NCI-H1436 (cell line): ENCODE data around the gene ALDH2.
"Not testable (repeated sequence)": the region's sequence is repeated elsewhere in the genome, so short reads cannot be mapped to it uniquely, and the experiment has no call there.

Source experiments
- DNase-seq: peaks from one replicate; lab custom pipeline; 2025; lab: John Stamatoyannopoulos, UW

ALDH2 gene

DNA sequence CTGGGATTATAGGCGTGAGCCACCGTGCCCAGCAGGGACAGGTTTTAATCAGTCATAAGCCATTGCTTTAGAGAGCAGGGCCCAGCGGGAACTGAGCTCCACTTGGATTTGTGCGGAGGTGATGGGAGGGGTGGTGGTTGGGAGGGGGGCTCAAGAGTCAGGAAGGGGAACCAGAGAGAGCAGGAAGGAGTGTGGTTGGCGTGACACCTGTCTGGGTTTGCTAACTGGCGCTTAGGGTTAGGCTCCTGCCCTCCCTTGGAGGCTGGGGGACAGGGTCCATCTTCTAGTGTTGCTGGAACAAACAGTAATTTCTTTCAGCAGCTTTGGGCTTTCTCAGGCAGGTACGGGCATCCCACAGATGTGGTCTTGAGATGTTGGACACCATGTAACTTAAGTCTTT, 7.5 kb upstream of the ALDH2 start:
- no peak for DNase-seq

DNA sequence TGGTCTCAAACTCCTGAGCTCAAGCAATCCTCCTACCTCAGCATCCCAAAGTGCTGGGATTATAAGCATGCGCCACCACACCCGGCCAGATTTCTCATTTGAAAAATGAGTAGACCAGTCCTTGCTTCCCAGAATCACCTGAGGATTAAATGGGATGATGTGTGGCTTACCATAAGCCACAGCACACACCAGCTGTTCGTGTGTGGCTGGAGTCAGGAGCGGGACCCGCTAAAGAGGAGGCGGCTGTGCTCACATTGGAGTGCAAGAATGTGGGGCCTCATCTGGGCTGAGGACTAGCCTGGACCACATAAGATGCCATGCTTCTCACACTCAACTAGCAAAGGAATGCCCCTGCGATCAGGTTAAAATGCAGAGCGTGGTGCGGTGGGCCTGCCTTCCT, 6.7 kb upstream of the ALDH2 start:
- no peak for DNase-seq

DNA sequence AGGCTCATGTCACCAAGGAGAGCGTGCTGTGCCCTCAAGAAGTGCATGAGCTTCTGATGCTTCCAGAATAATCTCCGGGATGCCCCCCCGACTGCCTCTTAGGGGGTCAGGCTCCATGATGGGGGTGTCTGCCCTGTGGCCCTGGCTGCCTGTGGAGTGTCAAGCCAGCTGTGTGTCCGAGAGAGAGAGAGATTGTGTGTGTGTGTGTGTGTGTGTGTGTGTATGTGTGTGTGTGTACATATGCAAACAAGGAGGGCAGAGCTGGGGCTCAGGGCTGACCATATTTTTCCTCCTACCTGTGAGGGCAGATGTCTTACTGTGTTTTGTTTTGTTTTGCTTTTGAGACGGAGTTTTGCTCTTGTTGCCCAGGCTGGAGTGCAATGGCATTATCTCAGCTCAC, 5.6 kb upstream of the ALDH2 start:
- DNase-seq = no peak

DNA sequence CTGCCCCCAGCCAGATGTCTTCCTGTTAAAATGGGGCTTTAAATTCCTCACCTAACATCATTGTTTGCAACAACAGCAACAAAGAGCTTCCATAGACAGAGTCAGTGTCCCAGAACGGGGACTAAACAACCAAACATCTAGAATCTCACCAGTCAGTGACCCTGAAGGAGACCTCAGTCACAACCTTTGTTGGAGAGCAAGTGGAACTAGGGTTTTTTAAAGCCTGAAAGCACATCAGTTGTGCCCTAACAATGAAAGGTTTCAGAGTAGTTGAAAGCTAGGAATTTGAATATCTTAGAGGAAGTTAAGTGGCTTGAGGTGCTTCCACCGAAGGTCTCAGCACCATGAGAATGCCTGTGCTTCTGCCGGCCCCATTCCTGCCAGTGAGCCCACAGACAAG, 5.0 kb upstream of the ALDH2 start:
- DNase-seq = no peak

DNA sequence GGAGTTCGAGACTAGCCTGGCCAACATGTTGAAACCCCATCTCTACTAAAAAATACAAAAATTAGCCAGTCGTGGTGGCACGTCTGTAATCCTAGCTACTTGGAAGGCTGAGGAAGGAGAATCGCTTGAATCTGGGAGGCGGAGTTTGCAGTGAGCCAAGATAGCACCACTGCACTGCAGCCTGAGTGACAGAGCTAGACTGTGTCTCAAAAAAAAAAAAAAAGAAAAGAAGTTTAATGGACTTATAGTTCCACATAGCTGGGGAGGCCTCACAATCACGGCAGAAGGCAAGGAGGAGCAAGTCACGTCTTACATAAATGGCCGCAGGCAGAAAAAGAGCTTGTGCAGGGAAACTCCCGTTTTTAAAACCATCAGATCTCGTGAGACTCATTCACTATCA, 3.2 kb upstream of the ALDH2 start:
- not testable (repeated sequence) for DNase-seq

DNA sequence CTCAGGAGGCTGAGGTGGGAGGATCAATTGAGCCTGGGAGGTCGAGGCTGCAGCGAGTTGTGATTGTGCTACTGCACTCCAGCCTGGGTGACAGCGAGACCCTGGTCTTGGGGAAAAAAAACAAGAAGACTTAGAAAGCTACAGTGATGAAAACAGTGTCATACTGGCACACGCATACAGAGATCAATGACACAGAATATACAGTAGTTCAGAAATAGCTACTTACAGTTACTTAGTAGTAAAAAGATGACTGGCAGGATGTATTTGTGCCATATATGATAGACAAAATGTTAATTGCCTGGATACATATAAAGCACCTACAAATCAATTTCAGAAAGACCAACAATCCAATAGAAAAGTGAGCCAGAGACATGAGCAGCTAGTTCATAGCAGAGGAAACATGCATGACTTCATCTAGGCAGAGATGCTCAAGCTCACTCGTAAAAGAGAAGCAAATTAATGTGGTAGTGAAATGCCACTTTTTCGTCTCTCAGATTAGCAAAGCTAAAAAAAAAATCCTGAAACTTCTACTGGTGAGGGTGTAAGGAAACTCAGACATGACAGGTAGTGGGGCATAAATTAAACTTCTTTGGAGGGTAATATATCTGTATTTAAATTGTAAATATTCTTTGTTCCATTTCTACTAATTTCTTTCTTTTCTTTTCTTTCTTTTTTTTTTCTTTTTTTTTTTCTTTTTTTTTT, 2.5 kb upstream of the ALDH2 start:
- no peak for DNase-seq

DNA sequence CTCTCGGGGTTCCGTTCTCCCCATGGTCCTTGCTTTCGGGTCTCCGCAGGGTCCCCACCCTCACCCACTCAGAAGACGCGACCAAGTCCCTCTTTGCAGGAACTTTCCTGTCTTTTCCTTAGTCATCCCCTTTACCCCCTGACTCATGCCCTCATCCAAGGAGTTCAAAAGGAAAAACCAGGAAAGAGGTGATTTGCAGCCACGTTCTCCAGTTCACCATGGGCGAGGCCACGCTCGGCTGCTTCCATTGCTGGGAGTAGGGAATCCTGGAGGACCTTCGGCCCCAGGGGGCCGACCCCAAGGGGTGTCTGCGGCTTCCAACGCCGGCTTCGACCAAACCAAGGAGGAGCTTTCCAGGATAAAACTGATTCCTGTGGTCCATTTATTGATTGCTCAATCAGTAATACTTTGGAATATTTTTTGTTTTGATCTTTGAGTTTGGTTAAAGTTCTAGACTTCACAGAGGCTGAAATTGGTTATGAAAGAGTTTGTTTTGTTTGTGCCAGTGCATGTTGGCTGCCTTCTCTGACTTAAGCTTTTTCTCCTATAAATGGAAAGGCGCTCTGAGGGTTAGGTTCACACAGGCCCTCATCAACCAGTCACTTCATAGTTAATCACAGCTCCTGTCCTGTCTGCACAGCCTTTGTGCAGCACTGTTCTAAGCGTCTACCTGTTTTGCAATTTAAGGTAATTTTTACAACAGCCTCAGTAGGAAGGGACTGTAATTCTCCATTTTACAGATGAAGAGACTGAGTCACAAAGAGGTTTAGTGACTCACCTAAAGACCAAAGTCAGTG, 827 bp downstream of the ALDH2 start:
- no peak for DNase-seq

DNA sequence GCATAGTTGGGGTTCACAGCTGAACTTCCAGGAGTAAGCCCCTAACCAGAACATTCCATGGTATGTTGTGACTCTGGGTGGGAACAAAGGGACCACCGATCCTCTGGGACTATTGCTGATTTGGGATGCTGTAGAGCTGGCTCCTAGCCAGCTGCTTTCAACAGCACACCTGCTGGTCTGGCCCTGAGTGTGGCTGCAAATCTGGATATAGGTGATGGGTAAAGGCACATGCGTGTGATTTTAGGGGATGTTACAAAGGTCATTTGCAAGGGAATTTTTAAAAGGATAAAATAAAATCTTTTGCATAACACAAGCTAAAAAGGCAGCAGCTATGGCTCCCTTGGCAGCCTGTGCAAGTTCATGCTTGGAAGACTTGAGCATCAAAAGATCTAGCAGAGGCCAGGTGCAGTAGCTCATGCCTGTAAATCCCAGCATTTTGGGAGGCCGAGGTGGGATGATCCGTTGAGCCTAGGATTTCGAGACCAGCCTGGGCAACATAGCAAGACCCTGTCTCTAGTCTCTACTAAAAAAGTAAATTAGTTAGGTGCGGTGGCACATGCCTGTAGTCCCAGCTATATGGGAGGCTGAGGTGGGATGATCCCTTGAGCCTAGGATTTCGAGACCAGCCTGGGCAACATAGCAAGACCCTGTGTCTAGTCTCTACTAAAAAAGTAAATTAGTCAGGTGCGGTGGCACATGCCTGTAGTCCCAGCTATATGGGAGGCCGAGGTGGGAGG, 1.6 kb downstream of the ALDH2 start:
- DNase-seq = no peak

DNA sequence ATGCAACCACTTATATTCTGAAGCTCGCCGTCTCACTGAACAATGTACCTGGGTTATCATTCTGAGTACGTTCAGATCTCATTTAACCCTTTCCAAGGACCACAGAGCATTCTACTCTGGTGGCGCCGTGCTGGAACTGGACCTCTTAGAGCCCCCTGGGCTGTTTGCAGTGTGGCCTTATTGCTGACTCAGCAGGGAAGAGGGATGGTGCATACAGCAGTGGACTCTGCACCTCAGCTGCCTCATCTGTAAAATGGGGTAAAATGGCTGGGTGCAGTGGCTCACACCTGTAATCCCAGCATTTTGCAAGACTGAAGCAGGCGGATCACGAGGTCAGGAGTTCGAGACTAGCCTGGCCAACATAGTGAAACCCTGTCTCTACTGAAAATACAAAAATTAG, 2.9 kb downstream of the ALDH2 start:
- DNase-seq = no peak

DNA sequence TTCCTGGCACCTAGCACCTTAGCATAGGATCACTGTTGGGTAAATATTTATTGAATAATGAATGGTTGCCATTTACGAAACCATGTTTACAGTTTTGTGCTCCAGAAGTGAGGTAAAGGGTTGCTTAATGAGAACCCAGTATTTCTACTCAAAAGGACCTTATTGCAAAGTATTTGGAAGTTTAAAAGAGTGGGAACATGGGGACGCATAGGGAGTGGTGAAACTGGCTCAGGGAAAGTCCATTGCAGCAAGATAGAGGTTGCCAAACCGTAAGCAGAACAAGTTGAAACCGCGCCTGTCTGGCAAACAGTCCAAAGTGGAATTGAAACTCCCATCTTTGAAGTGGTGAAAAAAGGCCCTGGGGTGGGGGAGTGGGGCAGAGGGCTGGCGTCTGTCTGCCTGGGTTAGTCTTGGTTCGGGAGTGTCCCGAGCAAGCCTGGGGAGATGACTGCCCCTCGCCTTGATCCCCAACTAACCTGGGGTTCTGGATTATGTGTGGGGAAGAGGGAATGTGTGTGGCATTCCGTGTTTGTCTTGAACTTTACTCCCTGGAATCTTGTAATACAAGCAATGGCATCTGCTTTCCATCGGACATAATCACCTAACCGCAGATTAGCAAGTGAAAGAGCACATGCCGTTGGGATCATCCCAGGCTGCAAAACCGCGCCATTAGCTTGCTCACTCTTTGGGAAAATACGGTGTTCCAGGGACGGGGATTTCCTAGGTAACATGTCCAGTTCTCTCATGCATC, 7.2 kb downstream of the ALDH2 start:
- DNase-seq = no peak

DNA sequence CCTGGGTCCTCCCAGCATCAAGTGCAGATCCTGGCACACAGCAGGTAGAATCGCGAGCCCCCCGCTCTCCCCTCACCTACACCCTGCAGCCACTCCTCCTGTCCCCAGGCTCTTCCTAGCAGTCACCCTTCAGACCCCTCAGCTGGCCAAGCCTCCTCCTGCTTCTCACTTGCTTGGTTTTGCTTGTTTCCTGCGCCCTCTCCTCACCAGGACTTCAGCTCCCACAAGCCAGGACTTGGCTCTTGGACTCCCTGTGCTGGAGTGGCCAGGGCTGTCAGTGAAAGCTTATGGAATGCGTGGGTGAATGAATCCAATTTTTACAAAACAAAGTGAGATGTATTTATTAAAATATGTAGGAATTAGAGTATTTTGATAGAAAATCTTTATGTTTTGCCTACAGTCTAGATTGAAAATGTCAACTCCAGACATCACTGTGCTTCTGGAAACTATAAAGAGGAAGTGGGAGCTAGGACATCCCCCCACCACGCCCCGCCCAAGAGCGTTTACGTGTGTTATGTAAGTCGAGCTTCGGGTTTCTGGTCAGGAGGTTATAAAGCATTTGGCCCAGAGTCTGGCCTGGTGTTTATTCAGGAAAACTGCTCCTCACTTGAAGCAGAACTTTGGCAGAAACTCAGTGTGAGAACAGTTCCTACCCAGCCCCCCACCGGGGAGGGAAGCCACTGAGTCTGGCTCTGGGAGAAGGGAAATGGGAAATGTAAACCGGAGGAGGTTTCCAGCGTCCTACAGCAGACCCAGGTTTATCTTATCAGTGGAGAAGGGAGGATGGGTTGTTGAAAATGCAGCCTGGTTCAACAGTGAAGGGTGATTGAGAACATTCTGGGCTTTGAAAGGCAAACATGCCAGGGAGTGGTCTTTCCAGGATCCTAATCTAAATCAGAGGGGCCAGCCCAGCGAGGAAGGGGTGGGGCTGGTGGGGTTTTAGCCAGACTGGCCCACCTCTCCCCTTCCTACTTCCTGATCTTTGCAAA, 8.8 kb downstream of the ALDH2 start:
- DNase-seq = no peak

DNA sequence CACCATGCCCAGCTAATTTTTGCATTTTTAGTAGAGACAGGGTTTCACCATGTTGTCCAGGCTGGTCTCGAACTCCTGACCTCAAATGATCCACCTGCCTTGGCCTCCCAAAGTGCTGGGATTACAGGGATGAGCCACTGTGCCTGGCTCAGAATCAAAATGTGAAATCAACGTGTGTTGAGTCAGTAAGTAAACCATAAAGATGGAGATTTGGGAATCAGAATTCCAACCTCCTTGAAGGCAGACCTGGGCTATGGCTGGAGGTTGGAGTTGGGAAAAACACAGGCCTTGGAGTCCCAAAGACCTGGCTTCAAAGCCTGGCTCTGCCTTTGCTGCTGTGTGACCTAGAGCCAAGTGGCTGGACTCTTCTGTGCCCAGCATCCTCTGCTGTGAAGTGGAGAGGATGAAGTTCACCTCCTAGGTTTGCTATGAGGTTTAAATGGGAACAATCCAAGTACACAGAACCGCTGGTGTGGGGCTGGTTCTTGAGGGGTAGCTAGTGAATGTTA, 10.2 kb downstream of the ALDH2 start:
- no peak for DNase-seq

DNA sequence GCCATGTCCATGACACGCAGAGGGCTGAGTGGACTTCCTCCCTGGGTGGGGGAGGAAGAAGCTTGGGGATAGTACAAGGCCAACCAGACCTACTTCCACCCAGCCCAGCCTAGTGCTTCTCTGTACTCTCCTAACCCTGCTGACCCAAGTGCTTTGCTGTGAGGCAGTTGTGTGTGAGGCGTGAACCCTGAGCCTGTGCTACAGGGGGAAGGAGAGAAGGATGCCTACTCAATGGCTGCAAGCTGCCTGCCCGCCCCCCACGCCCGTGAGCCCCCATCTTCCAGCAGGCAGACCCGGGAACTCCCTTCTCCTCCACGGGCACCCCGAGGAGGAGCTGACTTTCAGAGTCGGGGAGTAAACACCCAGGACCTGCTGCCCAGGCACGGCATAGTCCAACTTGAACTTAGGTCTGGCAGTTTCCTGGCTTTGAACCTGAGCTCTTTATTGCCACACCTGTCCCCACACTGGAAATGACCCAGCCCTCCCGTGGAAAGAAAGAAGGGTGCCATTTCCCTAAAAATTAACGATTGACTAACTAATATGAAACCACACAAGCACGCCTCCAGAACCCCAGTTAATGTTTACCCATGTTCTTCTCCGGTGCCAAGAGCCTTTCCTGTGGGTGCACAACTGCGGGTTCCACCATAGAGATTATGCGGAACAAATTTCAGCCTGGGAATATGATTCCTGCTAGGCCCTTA, 10.8 kb downstream of the ALDH2 start:
- no peak for DNase-seq

DNA sequence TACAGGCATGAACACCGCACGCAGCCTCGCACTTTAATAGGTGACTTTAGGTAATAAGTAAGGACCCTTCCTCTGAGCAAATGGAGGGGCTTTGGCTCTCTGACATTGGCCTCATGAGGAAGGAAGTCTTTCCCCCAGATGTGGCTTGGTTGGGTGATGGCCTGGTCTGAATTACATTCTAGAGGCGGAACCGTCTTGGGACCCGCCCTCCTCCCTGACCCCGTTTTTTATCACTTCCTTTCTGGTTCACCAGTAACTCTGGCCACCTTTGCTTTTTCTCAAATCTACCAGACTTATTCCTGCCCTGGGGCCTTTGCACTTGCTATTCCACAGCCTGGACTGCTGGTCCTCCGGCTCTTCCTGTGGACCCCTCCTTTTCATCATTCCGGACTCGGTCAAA, 13.4 kb downstream of the ALDH2 start:
- DNase-seq = no peak

DNA sequence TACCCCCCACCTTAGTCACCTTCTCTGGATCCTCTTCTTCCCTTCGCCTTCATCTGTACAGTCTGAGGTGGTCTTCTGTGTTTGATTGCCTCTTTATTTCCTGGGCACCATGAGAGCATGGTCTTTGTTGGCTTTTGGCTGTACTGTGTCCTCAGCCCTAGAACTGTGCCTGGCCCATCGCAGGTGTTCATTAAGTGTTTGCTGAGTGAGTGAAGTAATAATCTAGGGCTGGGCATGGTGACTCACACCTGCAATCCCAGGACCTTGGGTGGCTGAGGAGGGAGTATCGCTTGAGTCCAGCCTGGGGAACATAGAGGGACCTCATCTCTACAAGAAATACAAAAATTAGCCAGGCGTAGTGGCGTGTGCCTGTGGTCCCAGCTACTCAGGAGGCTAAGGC, 13.9 kb downstream of the ALDH2 start:
- no peak for DNase-seq

DNA sequence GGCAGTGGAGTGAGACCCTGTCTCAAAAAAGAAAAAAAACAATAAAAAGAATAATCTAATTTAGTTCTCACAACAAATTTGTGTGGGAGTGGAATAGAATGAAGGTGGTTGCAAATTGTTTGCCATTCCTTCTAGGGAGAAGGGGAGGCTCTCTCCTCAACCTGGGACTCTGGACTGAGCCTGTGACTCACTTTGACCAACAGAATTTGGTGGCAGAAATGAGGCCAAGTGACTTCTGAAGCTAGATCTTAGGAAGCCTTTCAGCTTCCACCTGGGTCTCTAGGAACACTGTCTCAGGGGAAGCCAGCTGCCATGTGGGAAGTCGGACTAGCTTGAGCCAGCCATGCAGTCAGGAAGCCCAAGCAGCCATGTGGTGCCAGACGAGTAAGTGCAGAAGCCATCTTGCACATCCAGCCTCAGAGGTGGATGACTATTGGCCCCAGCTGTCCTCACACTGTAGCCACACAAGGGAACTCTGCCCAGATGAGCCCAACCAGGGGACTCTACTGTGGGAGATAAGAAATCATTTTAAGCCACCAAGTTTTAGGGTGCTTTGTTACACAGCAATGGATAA, 14.4 kb downstream of the ALDH2 start:
- DNase-seq = no peak

DNA sequence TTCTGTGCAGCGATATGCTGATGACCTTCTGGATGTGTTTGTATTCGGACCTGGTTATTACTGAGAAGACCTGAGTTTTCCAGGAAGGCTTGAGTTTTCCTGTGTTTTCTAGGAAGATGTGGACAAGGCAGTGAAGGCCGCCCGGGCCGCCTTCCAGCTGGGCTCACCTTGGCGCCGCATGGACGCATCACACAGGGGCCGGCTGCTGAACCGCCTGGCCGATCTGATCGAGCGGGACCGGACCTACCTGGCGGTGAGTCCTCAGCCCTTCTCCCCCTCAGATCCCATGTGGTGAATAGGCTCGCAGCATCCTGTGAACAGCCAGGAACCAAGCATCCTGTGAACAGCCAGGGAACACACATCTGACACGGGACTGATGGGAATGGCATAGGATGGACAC, 16.3 kb downstream of the ALDH2 start:
- DNase-seq = no peak

DNA sequence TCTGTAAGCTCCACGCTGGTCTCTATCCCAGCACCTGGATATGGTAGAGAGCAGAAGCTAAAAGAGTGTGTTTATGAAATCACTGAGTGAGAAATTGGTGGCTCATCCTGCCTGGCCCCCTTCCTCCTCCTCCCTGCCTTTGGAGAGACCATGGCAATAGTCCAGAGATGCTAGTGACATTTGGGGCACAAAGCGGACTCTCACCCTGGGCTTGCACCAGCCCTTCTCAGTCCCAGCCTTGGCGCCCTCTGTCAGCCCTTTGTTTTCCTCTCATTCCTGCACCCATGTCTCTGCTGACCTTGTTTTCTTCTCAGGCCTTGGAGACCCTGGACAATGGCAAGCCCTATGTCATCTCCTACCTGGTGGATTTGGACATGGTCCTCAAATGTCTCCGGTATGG, 18.2 kb downstream of the ALDH2 start:
- no peak for DNase-seq

DNA sequence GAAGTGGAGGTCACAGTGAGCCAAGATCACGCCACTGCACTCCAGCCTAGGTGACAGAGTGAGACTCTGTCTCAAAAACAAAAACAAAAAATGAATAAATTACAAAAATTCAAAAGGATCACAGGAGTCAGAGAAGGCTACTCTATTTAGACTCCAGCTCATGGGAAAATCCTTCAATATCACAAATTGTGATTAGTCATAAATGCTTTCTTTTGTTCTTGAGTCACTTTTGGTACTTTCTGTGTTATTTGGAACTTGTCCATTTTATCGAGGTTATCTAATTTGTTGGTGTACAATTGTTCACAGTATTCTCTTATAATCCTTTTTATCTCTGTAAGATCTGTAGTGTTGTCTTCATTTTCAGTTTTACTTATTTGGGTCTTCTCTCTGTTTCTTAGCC, 18.9 kb downstream of the ALDH2 start:
- no peak for DNase-seq

DNA sequence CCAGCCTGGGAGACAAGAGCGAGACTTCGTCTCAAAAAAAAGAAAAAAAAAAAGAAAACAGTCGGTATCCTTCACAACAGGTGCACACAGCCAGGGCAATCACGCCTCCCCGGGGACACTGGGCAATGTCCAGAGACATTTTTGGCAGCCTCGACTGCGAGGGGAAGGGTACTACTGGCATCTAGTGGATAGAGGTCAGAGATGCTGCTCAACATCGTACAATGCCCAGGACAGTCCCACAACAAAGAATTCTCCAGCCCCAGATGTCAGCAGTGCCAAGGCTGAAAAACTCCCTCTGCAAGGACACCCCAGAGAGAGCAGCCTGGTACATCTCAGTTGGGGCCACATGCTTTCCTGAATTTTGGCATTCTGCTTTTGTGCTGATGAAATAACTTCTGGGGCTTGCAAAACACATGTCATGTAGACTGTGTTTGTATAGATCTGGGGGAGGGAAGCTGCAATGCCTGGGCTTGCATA, 21.5 kb downstream of the ALDH2 start:
- DNase-seq = no peak
